ENCODE results near the gene CAMTA1. TPM values are rescaled to one million over a fixed set of nuclear protein-coding genes. Genes with fewer than 3 reads are reported as not detected.

CAMTA1 gene
- total and polyA plus RNA-seq, 4 donors: 18.0 to 93.5 (median 35.8) TPM

- Histone ChIP-seq H3K27ac (ENCODE audit: low read depth in 1 of 2, low read length in 2 of 2) (peak overlapping the region; percentile 65 to 67), H3K9me3 (ENCODE audit: control insufficient read depth in 4 of 4, low read length in 3 of 4) (no peaks in the 10 kb centered on the region), H3K9ac (ENCODE audit: low read depth in 1 of 2, low read length in 2 of 2) (peak overlapping the region; percentile 41 to 71), H3K27me3 (ENCODE audit: control insufficient read depth in 4 of 4, insufficient read depth in 4 of 4, low read length in 3 of 4) (no peaks in the 10 kb centered on the region), H3K4me1 (ENCODE audit: control insufficient read depth in 4 of 4, insufficient read depth in 4 of 4, low read length in 3 of 4) (peaks cover 2 to 44% (median 30%) of the 10 kb centered on the region in 4 donors), H3K4me3 (ENCODE audit: low read depth in 1 of 3, low read length in 3 of 3) (no peak overlapping the region), H3K36me3 (ENCODE audit: control insufficient read depth in 4 of 4, insufficient read depth in 3 of 4, low read depth in 1 of 4, low read length in 3 of 4) (no peaks in the 10 kb centered on the region)
- WGBS: 28% methylated on average over 4 of the region's 4 CpGs
- DNase-seq (ENCODE audit: low spot score): no peak
- TF ChIP-seq SP1 (IDR thresholded peaks at IDR 0.05) (peak; percentile 16), RXRA (IDR thresholded peaks at IDR 0.05) (peak in 1 of 2 donors; percentile 4), YY1 (IDR thresholded peaks at IDR 0.05) (peak; percentile 39), TAF1 (conservative IDR thresholded peaks at IDR 0.05) (no peak), HNF4A (conservative IDR thresholded peaks at IDR 0.05) (peak in 1 of 2 donors; percentile 21)
- TF ChIP-seq, protein P1, sequence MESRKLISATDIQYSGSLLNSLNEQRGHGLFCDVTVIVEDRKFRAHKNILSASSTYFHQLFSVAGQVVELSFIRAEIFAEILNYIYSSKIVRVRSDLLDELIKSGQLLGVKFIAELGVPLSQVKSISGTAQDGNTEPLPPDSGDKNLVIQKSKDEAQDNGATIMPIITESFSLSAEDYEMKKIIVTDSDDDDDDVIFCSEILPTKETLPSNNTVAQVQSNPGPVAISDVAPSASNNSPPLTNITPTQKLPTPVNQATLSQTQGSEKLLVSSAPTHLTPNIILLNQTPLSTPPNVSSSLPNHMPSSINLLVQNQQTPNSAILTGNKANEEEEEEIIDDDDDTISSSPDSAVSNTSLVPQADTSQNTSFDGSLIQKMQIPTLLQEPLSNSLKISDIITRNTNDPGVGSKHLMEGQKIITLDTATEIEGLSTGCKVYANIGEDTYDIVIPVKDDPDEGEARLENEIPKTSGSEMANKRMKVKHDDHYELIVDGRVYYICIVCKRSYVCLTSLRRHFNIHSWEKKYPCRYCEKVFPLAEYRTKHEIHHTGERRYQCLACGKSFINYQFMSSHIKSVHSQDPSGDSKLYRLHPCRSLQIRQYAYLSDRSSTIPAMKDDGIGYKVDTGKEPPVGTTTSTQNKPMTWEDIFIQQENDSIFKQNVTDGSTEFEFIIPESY (IDR thresholded peaks at IDR 0.05): no peak
- TF ChIP-seq, protein P2, sequence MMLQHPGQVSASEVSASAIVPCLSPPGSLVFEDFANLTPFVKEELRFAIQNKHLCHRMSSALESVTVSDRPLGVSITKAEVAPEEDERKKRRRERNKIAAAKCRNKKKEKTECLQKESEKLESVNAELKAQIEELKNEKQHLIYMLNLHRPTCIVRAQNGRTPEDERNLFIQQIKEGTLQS (IDR thresholded peaks at IDR 0.05): no peak
Observed at GRCh38 chr1:6825828-6826227, 40.6 kb downstream of the CAMTA1 start.

DNA sequence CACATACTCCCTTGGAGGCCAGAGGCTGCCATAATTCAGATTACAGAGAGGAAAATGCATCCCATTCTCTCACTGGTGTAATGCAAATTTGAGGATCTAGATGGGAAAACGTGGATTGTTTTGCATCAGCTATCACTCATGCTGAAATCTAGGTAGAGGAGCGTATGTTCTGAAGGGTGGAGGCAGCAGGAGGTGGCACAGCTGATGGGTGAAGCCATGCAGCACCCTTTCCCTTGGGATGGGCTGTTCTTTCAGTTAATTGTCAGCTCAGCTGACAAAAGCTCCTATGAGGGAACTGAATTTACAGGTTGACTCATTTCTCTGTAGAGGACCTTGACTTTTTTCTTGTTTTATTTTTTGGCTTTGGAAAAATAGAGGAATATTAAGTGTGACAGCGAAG lies 41.8 kb downstream of the CAMTA1 start:
- Histone ChIP-seq H3K9me3 (ENCODE audit: control insufficient read depth in 4 of 4, low read length in 3 of 4) (no peaks in the 10 kb centered on the region), H3K27ac (ENCODE audit: low read depth in 1 of 2, low read length in 2 of 2) (no peak overlapping the region), H3K4me1 (ENCODE audit: control insufficient read depth in 4 of 4, insufficient read depth in 4 of 4, low read length in 3 of 4) (peaks cover 3 to 47% (median 30%) of the 10 kb centered on the region in 4 donors), H3K4me3 (ENCODE audit: low read depth in 1 of 3, low read length in 3 of 3) (no peak overlapping the region), H3K9ac (ENCODE audit: low read depth in 1 of 2, low read length in 2 of 2) (no peak overlapping the region), H3K27me3 (ENCODE audit: control insufficient read depth in 4 of 4, insufficient read depth in 4 of 4, low read length in 3 of 4) (no peaks in the 10 kb centered on the region), H3K36me3 (ENCODE audit: control insufficient read depth in 4 of 4, insufficient read depth in 3 of 4, low read depth in 1 of 4, low read length in 3 of 4) (no peaks in the 10 kb centered on the region)
- no peak for TF ChIP-seq YY1 (IDR thresholded peaks at IDR 0.05)
- TF ChIP-seq FOXA2 (IDR thresholded peaks at IDR 0.05): no peak
- WGBS: 90% methylated on average over 3 of the region's 3 CpGs
- no peak for DNase-seq (ENCODE audit: low spot score)

- no peak overlapping the region for H3K27ac ChIP-seq (ENCODE audit: low read depth in 1 of 2, low read length in 2 of 2)
- H3K9me3 ChIP-seq (ENCODE audit: control insufficient read depth in 4 of 4, low read length in 3 of 4): no peaks in the 10 kb centered on the region
- H3K36me3 ChIP-seq (ENCODE audit: control insufficient read depth in 4 of 4, insufficient read depth in 3 of 4, low read depth in 1 of 4, low read length in 3 of 4): no peaks in the 10 kb centered on the region
- no peak overlapping the region for H3K4me3 ChIP-seq (ENCODE audit: low read depth in 1 of 3, low read length in 3 of 3)
- peaks cover 4 to 47% (median 33%) of the 10 kb centered on the region in 4 donors for H3K4me1 ChIP-seq (ENCODE audit: control insufficient read depth in 4 of 4, insufficient read depth in 4 of 4, low read length in 3 of 4)
- 96% methylated on average over 10 of the region's 10 CpGs for WGBS
- no peaks in the 10 kb centered on the region for H3K27me3 ChIP-seq (ENCODE audit: control insufficient read depth in 4 of 4, insufficient read depth in 4 of 4, low read length in 3 of 4)
- no peak for DNase-seq (ENCODE audit: low spot score)
- H3K9ac ChIP-seq (ENCODE audit: low read depth in 1 of 2, low read length in 2 of 2): no peak overlapping the region
- TF ChIP-seq SP1 (IDR thresholded peaks at IDR 0.05) (no peak), HNF4A (conservative IDR thresholded peaks at IDR 0.05) (no peak), FOXA2 (IDR thresholded peaks at IDR 0.05) (no peak), JUND (IDR thresholded peaks at IDR 0.05) (no peak), FOXA1 (IDR thresholded peaks at IDR 0.05) (no peak), RAD21 (IDR thresholded peaks at IDR 0.05) (no peak), RXRA (IDR thresholded peaks at IDR 0.05) (no peak), CTCF (IDR thresholded peaks at IDR 0.05; ENCODE audit: low read depth, low read length, missing input control) (no peak), YY1 (IDR thresholded peaks at IDR 0.05) (no peak), TAF1 (conservative IDR thresholded peaks at IDR 0.05) (no peak), GABPA (IDR thresholded peaks at IDR 0.05 in 1 of 2, conservative IDR thresholded peaks at IDR 0.05 in 1 of 2) (no peak), EGR1 (IDR thresholded peaks at IDR 0.05; ENCODE audit: low read depth in 2 of 2) (no peak), HNF4G (IDR thresholded peaks at IDR 0.05) (no peak)
- TF ChIP-seq, protein P2 (IDR thresholded peaks at IDR 0.05): no peak
- TF ChIP-seq, protein P3, sequence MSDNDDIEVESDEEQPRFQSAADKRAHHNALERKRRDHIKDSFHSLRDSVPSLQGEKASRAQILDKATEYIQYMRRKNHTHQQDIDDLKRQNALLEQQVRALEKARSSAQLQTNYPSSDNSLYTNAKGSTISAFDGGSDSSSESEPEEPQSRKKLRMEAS (IDR thresholded peaks at IDR 0.05): no peak
- TF ChIP-seq, protein P4, sequence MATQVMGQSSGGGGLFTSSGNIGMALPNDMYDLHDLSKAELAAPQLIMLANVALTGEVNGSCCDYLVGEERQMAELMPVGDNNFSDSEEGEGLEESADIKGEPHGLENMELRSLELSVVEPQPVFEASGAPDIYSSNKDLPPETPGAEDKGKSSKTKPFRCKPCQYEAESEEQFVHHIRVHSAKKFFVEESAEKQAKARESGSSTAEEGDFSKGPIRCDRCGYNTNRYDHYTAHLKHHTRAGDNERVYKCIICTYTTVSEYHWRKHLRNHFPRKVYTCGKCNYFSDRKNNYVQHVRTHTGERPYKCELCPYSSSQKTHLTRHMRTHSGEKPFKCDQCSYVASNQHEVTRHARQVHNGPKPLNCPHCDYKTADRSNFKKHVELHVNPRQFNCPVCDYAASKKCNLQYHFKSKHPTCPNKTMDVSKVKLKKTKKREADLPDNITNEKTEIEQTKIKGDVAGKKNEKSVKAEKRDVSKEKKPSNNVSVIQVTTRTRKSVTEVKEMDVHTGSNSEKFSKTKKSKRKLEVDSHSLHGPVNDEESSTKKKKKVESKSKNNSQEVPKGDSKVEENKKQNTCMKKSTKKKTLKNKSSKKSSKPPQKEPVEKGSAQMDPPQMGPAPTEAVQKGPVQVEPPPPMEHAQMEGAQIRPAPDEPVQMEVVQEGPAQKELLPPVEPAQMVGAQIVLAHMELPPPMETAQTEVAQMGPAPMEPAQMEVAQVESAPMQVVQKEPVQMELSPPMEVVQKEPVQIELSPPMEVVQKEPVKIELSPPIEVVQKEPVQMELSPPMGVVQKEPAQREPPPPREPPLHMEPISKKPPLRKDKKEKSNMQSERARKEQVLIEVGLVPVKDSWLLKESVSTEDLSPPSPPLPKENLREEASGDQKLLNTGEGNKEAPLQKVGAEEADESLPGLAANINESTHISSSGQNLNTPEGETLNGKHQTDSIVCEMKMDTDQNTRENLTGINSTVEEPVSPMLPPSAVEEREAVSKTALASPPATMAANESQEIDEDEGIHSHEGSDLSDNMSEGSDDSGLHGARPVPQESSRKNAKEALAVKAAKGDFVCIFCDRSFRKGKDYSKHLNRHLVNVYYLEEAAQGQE (IDR thresholded peaks at IDR 0.05): no peak
- TF ChIP-seq, protein P1 (IDR thresholded peaks at IDR 0.05): no peak
Observed at GRCh38 chr1:6827630-6828165, 42.4 kb downstream of the CAMTA1 start.

Measured in liver (tissue), 9 donors.